Inflammatory macrophage (primary cell): ENCODE measurements around the gene DKKL1.
A peak's percentile ranks its signal among the peaks of the same experiment; 100 is the strongest.
"Not testable (repeated sequence)": the region's sequence is repeated elsewhere in the genome, so short reads cannot be mapped to it uniquely, and the experiment has no call there.

Source experiments
- DNase-seq, 2 donors: peaks; one replicate each; pipeline ENCODE4 v3.0.0-alpha.2; 2020 to 2022

DKKL1 gene

DNA sequence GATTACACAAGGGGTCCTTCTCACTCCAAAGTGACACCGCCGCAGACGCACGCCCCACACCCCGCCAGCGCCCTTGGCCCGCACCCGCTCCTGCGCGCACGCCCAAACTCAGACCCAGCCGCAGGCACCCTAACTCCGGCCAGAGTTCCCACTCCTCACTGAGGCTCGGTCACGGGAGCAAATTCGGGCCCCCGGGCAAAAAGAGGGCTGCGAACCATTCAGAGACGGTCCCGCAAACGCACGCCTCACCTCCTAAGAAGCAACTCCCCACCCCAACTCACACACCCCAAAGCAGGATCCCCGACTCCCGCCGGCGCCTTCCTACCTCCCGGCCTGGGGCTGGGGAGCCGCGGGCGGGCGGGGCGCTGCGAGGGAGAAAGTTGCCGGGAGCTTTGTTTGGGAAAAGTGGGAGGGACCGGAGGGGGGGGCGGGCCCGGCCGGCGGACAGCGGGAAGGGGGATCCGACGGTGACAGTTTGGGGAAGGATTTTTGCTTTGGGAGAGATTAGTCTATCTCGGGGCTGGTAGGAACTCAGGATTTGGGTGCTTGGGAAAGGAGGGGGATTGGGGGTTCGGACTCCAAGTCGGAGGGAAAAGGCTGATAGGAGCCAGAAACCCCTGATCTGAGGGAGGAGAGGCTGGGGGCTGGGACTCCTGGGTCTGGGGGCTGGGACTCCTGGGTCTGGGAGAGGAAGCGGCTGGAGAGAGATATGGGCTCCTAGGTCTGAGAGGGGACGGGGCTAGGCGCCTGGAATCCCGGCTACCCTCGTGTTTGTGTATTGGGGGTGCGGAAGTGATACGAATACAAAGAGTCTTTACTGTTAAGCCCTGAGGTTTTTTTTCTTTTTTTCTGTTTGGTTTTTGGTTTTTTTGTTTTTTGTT lies 1.4 kb upstream of the DKKL1 start, which contains the start of gene TEAD2:
TSS of gene TEAD2 (minus strand) at position 369 of the 881 bp plus-strand sequence. CDS start 2,341 bp downstream, outside the sequence.
- no peak for DNase-seq

DNA sequence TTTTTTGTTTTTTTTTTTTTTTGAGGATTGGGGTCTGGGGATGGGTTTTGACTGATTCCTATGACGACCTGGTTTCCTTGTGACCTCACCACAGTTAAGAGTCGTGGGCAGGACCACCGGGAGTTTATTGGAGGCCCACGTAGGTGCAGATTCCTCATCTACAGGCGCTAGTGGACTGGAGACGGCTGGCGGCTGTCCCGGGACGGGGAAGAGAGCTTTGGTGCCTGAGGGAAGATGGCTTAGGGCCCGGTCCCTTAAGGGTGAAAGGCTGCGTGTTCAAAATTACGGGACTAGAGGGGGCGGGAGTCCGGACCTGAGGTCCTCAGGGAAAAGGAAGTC lies 779 bp upstream of the DKKL1 start:
- peak in 1 of 2 donors; percentile 6 for DNase-seq

DNA sequence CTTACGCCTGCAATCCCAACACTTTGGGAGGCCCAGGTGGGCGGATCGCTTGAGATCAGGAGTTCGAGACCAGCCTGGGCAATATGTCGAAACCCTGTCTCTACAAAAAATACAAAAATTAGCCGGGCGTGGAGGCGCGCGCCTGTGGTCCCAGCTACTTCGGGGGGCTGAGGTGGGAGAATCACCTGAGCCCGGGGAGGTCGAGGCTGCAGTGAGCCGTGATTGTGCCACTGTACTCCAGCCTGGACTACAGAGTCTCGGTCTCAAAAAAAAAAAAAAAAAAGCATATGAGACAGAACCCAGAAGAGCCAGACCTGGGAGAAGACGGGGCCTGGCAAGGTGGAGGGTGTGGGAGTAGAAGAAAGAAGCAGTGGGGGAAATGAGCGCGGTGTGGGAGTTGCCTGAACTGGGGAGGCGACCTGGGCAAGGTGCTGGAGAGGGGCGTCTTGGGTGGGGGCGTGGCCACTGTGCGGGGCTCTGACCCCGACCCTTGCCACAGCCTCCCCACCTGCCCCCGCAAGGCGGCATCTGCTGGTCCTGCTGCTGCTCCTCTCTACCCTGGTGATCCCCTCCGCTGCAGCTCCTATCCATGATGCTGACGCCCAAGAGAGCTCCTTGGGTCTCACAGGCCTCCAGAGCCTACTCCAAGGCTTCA lies 533 bp downstream of the DKKL1 start:
- DNase-seq: no peak

DNA sequence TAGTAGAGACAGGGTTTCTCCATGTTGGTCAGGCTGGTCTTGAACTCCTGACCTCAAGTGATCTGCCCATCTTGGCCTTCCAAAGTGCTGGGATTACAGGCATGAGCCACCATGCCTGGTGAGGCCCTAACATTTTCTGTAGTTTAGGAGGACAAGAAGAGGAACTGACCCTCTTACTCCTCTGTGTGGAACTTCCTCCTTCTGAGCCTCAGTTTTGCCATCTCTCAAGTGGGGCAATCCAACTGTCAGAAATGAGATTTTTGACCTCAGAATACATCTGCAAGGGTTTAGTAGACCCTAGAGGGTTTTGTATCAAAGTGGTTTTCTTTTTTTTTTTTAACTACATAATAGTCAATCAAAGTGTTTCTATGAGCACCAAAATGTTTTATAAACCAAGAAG lies 2.4 kb downstream of the DKKL1 start:
- DNase-seq: peak; percentile 11 to 24

DNA sequence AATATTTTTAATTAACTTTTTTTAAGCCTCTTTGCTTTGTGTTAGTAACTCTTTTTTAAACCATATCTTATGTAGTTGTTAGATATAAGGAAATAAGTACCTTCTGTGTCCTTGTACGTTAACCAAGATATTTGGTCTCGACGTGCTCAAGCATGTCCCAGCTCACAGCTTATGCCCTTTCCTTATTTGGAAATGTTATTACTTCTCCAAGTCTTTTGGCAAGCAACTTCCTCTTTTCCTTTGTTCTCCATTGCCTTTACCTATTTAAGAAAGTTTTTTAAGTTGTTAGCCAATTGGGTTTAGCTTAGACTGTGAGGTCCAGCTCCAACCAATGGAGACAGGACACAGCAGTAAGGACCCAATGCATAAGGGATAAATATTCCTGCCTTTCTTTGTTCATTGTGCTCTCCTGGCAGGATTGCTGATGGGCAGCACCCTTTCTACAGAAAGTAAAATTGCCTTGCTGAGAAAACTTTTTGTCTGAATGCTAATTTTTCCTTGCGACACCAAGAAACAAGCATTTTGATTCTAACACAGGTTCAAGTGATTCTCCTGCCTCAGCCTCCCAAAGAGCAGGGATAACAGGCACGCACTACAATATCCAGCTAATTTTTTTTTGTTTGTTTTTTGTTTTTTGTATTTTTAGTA lies 5.2 kb downstream of the DKKL1 start:
- peak in 1 of 2 donors; percentile 27 for DNase-seq

DNA sequence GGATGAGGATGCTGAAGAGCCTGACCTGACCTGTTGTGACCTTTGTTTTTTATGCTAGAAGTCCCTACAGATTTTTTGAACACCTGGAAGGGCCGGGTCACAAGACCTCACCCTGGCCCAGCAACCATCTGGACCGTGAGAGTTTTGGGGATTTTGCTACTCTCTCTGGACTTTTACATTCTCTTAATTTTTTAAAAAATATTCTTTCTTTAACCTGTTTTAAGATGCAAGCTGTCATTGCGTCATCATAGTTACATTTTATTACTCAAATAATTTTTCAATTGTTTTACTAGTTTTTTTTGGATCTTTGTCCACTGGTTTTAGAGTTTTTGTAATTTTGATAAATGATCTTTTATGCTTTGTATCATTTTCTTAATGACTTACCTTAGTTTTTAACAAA lies 7.5 kb downstream of the DKKL1 start:
- no peak for DNase-seq

DNA sequence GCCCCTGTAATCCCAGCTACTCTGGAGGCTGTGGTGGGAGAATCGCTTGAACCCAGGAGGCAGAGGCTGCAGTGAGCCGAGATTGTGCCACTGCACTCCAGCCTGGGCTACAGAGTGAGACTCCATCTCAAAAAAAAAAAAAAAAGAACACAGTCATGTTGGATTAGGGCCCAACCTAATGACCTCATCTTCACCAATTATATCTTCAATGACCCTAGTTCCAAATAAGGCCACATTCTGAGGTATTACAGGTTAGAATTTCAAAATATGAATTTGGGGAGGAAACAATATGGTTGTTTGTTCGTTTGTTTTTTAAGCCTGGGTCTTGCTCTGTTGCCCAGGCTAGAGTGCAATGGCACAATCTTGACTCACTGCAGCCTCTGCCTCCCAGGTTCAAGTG lies 9.5 kb downstream of the DKKL1 start:
- not testable (repeated sequence) for DNase-seq

DNA sequence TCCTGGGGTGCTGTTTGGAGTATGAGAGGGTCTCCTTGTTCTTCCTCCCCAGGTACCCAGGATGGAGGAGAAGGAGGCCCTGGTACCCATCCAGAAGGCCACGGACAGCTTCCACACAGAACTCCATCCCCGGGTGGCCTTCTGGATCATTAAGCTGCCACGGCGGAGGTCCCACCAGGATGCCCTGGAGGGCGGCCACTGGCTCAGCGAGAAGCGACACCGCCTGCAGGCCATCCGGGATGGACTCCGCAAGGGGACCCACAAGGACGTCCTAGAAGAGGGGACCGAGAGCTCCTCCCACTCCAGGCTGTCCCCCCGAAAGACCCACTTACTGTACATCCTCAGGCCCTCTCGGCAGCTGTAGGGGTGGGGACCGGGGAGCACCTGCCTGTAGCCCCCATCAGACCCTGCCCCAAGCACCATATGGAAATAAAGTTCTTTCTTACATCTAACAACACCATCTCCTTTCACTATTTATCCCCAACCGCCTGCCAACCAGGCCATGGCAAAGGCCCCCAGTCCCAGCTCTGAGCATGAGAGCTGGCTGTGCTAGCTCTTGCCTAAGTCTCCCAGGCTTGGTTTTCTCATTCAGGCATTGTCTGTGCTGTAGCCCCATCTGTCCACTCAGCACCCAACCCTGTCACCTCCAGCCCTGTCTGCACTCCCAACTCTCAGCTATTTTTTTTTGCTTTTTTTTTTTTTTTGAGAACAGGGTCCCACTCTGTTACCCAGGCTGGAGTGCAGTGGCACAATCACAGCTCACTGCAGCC lies 11.2 kb downstream of the DKKL1 start:
- DNase-seq: no peak

DNA sequence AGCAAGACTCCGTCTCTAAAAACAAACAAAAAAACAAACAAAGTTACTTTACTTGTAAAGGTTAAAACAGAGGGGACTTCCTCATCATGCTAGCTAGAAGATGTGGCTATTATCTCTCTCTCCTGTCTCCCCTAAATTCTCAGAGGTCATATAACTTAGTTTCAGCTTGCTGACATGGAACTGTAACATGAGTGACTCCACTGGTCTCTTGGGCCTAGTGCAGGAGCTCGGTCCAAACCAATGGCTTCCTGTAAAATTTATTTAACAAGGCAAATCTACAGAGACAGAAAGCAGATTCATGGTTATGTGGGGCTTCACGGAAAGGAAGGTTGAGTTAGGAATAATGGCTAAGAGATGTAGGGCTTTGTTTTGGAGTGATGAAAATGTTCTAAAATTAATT lies 14.8 kb downstream of the DKKL1 start:
- no peak for DNase-seq

DNA sequence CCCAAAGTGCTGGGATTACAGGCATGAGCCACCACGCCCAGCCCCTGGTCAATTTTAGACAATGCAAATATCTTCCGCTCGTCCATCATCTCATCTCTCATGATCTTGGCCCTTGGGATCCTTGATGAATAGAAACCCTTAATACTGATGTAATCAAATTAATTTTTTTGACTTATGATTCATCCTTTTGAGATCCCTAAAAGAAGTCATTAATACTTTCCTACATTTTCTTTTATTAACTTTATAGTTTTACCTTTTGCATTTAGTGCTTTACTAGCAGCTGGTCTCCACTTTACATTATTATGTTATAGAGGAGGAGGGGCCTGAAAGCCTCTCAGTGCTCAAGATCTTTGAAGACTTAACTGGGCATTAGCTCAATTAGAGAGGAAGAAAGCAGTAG lies 16.7 kb downstream of the DKKL1 start:
- DNase-seq: no peak

DNA sequence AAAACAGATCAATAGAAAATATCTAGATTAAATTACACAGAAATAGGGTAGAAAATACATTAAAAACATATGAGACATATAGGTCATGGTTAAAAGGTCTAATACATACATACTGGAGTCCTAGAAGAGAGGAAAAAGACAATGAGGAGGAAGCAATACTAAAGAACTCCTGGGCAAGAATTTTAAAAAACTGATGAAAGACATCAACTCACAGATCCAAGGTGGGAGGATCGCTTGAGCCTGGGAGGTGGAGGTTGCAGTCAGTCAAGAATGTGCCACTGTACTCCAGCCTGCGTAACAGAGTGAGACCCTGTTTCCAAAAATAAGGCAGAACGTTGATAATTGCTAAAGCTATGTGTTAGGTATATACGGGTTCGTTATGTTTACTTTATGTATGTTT lies 19.0 kb downstream of the DKKL1 start:
- DNase-seq: no peak

DNA sequence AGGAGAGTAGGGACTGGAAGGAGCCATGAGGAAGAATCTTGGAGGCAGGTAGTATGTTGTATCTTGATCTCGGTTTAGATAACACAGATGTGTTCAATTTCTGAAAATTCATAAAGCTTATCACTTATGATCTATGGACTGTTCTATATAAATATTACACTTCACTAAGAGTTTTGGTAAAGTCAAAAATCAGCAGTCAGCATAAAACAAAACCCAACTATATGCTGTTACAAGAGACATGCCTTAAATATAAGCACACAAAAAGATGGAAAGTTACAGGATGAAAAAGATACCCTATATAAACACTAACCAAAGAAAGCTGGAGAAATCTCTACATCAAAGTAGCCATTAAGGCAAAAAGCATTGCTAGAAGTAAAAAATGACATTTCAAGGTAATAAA lies 19.9 kb downstream of the DKKL1 start:
- no peak for DNase-seq

DNA sequence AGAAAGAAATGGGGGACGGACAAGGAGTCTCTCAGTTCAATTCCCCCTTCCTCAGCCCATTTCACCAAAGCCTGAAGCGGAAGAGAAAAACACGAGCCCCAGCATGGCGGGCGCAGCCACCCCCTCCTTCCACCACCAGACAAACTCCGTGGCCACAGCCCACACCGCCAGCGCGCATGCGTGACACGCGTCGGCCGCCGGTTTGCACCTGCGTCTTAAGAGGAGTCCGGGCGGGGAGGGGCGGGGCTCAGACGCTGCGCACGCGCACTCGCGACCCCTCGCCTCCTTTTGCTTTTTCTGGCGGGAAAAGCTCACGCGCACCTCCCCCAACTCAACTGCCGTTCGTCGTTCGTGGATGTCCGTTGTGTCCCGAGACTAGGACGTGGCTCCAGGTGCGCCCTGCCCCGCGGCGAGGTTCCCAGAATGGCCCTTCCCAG lies 24.3 kb downstream of the DKKL1 start, which contains the start of gene KASH5:
TSS of gene KASH5 (plus strand) at position 314 of the 437 bp plus-strand sequence. CDS start 2,635 bp downstream, outside the sequence.
- DNase-seq: peak; percentile 82 to 85

DNA sequence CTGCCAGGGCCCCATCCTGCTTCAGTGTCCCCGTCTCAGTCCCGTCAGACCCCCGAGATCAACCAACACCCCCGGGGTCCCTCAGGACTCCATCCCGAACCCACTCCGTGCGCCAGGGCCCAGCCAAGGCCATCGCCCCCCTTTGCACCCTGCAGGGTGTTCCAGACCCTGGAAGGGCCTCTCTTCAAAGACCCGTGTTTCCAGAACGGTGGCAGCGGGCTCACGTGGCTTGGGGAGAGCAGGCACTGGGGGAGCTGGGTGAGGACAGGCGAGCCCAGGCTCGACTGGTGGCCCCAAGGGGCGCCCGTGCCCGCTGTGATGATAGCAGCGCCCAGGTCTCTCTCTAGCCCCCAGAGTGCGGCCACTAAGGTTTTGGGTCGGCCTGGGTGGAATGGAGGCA lies 25.7 kb downstream of the DKKL1 start:
- DNase-seq: no peak

DNA sequence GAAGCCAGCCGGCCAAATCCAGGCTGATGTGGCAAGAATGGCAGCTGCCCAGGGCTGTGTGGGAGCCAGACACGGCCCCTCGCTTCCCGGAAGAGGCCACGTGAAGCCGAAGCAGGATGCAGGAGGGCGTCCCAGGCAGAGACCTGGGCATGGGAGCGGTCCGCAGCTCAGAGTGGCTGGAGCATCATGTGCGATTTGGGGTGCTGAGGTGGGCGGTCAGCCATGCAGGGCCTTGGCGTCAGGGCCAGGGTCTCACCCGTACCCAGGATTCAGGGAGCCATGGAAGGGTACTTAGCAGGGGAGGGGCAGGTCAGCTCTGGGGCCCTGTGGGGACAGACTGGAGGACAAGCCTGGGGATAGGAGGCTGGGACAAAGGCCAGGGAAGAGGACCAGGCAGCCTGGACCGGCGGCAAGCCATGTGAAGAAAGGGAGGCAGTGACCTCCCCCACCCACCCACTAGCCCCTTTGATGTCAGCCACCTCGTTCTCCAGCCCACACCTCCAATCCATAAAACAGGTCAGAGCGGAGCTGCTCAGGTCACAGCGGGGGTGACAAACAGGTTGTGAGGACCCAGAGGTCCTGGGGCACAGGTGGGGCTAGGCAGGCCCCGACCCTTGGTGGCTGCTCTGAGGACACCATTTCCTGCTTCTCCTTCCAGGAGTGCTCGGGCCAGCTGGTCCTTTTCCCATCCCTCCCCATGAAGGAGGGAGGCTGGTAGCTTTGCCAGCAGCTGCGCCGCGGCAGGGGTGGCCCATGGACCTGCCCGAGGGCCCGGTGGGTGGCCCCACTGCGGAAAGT lies 26.7 kb downstream of the DKKL1 start:
- no peak for DNase-seq

DNA sequence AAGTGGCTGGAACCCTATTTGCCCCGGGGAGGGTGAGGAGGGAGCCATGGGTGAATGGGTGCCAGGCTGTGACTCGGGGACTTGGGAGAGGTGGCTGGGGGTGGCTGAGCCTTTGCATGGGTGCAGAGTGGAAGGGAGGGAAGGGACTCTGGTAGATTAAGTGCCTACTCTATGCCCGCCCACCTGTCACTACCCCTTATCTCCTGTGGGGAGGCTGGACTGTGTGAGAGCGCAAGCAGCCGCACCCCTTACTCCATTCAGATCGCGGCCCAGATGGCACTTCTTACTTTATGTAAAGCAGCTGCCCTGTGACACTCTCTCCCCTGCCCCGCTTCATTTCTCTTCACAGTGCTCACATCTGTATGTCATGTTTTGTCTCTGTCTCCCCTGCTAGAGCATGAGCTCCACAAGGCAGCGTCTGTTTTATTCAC lies 27.3 kb downstream of the DKKL1 start:
- DNase-seq: no peak

DNA sequence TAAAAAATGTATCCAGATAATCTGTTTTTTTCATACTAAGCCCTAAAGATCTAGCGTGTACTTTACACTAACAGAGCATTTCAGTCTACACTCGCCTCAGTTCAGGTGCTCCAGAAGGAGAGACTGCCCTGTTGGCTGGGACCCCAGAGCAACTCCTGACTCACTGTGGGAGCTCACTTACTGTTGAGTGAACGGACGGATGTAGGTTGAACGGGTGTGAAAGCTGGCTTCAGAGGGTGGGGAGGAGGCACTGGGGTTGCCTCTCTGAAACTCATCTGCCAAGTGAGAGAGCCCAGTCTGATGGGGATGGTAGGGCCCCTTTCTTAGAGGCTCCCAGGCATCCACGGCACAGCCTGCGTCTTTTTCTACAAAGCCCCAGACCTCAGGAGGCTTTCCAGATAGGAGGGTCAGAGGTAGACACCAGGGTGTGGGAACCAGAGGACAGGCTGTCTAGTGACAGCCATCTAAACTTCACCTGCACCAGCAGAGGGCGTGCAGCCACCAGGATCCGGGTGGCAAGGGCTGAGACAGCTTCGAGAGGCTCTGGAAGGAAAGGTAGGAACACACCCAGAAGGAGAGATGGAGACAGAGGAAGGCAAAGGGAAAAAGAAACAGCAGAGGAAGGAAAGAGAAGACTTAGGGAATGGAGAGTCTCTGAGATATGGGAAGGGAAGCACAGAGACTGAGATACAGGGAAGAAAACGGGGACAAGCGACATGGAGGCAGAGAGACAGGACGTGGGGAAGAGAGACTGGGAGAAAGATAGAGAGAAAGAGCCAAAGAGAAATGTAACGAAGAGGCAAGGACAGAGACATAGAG lies 28.1 kb downstream of the DKKL1 start:
- DNase-seq: peak; percentile 61 to 79

DNA sequence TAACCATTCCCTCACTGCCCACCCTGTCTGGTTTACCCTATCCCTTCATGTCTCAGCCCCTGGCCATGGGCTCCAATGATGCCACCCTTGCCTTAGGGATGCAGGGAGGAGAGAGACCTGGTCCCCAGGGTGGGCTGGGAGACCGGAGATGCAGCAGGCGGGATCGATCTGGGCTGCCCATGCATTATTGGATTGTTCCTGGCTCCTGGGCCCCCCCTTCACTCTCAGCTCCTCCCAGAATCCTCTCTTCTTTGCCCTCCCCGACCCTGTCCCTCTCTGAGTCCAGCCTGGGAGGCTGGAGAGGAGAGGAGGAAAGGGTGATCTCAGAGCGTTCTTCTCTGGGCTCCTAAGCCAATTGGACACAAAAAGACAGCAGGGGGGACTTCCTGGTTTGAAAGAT lies 30.2 kb downstream of the DKKL1 start:
- no peak for DNase-seq

DNA sequence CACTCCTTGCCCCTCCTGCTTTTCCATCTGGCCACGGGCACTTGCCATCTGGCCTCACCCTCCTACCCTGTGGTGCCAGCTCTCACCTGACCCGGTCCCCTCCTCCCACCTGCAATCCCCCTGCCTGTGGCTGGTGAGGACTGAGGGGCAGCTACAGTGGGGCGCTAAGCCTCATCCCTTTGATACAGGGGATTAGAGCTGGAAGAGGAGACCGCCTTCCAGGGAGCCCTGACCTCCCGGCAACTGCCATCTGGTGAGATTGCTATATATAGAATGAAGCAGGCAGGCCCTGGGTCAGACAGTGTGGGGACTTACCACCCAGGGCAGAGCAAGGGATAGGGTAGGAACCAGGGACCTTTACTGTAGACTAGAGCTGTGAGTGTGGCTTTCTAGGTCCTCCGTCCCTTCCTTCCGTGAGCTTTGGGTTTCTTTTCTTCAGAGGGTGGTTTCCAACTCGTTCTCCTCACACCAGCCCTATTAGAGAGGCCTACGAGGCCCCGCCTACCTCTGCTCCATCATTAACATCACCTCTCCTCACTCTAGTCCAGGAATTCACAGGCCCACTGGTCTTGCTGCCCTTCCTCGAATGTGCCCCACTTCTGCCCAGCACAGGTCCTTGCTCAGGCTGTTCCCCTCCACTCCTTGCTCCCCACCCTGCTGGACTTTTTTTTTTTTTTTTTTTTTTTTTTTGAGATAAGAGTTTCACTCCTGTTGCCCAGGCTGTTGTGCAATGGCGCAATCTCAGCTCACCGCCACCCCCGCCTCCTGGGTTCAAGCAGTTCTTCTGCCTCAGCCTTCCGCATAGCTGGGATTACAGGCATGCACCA lies 32.1 kb downstream of the DKKL1 start:
- DNase-seq: peak in 1 of 2 donors; percentile 38
